HG03342 (cell line): ENCODE data around the gene CNTNAP2.
"Not testable (repeated sequence)": the region's sequence is repeated elsewhere in the genome, so short reads cannot be mapped to it uniquely, and the experiment has no call there.

Experiments used
- ATAC-seq: cut with Tn5 transposase; IDR thresholded peaks from one replicate; pipeline ENCODE4 v1.9.1; 2021; ENCODE audit warnings: mild to moderate bottlenecking, moderate library complexity; ENCODE audit not compliant: unreplicated experiment

CNTNAP2 gene

DNA sequence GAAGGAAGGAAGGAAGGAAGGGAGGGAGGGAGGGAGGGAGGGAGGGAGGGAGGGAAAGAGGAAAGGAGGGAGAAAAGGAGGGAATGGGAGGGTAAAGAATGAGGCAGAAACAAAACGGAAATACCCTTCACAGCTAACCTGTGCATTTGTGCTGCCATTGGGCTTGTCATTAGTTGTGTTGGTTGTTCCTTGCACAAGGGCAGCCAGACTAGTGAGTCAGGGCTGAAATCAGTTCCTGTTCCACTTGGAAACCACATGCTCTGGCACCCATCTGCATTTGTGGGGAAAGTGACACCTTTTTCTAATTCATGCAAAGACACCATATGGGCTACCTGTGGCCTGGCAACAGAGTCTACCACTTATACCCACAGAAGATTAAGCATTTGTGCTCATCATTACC, 1469.9 kb downstream of the CNTNAP2 start:
- ATAC-seq: no peak

- no peak for ATAC-seq
These were observed 1476.9 kb downstream of the CNTNAP2 start for GRCh38 chr7:147593271-147594057.

GRCh38 chr7:147595042-147595441, 1478.4 kb downstream of the CNTNAP2 start:
- ATAC-seq: no peak

- not testable (repeated sequence) for ATAC-seq
These were observed 1482.1 kb downstream of the CNTNAP2 start for GRCh38 chr7:147598687-147599086.

GRCh38 chr7:147605323-147605722, 1488.7 kb downstream of the CNTNAP2 start:
- ATAC-seq: no peak

DNA sequence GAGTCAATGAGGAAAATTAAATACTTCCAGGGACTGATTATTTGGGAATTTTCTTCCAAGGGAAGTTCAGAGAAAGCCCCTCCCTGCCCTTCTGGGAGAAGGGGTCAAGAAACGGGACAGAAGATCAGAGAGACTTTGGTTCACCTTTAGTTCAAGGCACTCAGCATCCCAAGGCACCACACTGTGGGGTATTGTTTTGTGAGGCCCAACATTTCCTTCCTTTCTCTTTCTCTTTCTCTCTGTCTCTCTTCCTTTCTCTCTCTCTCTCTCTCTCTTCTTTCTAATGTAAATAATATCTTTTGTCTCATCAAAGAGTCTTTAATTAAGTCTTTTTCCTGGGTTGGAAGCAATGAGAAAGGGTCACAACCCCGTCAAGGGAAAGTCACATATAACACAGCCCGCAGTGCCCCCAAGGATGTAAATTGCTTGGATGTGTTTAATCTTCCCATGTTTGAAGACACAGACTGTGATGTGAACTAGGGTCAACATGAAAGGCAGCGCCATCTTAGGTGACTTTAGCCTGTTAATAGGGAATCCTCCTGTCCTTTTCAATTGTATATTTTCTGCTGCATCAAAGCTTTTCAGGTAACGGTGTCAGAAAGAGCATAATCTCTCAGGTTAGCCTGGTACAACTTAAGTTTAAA, 1490.7 kb downstream of the CNTNAP2 start:
- no peak for ATAC-seq

DNA sequence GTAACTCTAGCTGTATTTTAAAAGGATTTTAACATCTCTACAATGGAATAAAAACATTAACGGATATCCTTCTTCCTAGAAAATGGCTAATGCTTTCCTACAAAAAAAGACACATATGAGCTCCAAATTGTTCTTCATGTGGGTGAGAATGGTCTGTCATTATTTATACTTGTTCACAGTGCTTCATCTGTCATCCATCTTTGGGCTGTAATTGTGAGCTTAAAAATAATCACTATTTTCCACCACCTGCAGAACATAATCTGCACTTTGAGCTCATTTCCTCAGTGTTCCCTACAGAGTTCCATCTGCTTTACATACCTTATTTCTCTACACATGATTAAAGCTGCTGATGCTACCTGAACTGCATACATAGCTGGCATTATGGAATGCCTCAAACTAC, 1494.8 kb downstream of the CNTNAP2 start:
- no peak for ATAC-seq

GRCh38 chr7:147635288-147635687, 1518.7 kb downstream of the CNTNAP2 start:
- no peak for ATAC-seq

GRCh38 chr7:147636553-147636952, 1520.0 kb downstream of the CNTNAP2 start:
- ATAC-seq: no peak

DNA sequence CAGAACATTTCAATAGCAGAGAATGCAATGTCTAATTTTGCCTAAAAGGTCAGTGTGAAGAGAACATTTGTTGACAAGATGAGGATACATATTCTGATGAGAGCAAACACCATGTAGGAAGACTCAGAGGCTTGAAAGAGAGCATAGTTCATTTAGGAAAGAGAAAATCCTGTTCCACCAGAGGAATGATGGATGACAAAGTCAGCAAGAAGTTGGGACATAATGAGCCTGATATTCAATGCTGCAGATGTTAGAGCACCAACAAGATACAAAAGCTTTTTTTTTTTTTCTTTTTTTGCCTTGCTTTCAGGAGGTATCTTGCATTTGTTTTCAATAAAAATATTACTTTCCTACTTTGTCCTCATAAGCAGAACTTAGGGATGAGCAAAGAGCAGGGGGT, 1522.0 kb downstream of the CNTNAP2 start:
- no peak for ATAC-seq

GRCh38 chr7:147639037-147639436, 1522.4 kb downstream of the CNTNAP2 start:
- ATAC-seq: no peak

- no peak for ATAC-seq
These were observed 1523.2 kb downstream of the CNTNAP2 start for GRCh38 chr7:147639751-147640150.

GRCh38 chr7:147640821-147641220, 1524.2 kb downstream of the CNTNAP2 start:
- ATAC-seq: no peak

GRCh38 chr7:147646568-147646967, 1530.0 kb downstream of the CNTNAP2 start:
- no peak for ATAC-seq

DNA sequence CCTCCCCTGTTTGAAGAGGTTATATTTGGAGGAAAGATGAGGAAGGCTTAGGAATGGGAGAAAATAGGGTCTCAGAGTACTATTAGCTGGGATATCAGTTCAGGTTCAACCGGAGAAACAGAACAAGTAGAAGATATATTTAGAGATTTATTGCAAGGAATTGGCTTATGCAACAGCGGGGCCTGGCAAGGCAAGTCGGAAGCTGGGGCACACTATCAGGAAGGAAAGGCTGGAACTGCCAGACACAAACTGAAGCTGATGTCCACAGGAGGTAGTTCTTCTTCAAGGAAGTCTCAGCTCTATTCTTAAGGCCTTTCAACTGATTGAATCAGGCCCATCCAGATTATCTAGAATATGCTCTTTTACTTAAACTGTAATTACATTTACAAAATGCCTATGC, 1534.4 kb downstream of the CNTNAP2 start:
- ATAC-seq: no peak

GRCh38 chr7:147651601-147652000, 1535.0 kb downstream of the CNTNAP2 start:
- ATAC-seq: no peak

- ATAC-seq: no peak
These were observed 1536.9 kb downstream of the CNTNAP2 start for GRCh38 chr7:147653456-147653855.

DNA sequence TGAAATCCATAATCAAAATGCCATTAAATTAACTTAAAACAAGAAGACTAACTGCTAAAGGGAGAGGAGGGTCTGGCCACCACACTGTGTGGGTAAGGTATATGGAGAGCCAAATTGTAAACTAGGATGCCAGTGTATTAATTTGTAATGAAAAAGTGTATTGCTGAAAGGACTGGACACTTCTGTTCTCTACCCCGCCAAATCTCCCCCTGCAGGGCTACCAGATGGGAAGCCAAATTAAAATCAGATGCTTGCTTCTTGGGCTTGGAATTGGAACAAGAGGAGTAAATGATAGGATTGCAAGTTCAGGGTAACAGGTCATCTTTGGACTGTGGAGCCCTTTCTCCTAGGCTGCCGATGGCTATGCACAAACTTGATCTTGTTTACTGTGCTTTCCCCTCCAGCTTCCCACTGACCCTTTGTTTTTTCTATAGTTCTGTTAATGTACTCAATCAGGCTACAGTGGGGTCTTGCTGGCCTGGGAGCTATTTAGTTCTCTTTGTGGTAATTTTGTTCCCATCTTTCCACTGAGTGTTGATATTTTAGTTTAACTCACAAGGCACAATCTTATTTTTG, 1541.9 kb downstream of the CNTNAP2 start:
- no peak for ATAC-seq

- no peak for ATAC-seq
These were observed 1542.7 kb downstream of the CNTNAP2 start for GRCh38 chr7:147659036-147659995.

DNA sequence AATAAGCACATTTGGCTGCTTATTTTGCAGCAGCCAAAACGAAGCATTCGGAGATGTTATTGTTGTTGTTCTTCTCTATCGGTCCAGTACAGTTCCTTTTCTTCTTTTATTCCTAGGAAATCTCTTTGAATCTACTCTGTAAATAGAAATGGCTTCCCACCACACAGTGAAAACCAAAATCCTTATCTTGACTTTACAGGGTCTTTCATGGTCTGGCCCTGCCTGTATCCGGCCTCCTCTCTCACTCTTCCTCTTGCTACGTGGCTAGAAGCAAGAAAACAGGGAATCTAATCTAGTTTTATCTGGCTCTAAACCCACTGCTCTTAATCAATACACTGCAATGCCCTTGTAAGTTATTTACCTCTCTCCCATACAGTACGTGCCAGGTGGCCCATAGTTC, 1547.9 kb downstream of the CNTNAP2 start:
- no peak for ATAC-seq

DNA sequence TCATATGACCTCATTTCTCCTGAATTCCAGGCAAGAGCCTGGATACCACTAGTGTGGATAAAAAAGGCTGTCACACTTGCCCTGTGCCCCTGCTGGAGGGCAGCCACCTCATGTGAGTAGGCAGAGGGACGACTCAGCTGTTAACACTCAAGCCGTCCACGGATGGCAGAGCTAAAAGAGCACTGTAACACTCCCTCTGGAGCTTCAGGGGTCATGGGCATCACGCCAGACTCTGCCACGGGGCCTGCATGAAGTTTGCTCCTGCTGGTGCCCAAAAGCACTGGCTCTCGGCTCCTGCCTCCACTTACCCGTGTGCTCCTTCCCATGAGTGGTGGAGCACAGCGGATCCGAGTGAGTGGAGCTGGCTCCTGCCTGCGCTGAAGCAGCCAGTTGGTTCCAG, 1554.2 kb downstream of the CNTNAP2 start:
- no peak for ATAC-seq
